Body of pancreas (tissue), 4 donors: Measurements from ENCODE around the gene CTIF. TPM values are rescaled to one million over a fixed set of nuclear protein-coding genes. Genes with fewer than 3 reads are reported as not detected.

Experiments
- ATAC-seq: fragments of 150-250 bp; one replicate; pipeline ENCODE4 v1.9.1; 2016
- DNase-seq, 4 donors: peaks; one replicate each; pipeline ENCODE4 v3.0.0-alpha.2; 2019
- H3K27ac ChIP-seq, 4 donors: fragments of 200-600 bp; sonication (generic); 1 replicate in 3 of 4; 2 replicates in 1 of 4; pipeline versions ENCODE4 v1.5.1 to v1.6.1; 2016 to 2019; ENCODE audit warnings: mild to moderate bottlenecking in 1 of 4, mixed read lengths in 1 of 4, moderate library complexity in 1 of 4
- H3K27me3 ChIP-seq, 2 donors: fragments of 200-600 bp; sonication (generic); one replicate each; pipeline ENCODE4 v1.6.0; 2016; ENCODE audit warnings: mild to moderate bottlenecking in 1 of 2
- H3K36me3 ChIP-seq, 2 donors: fragments of 200-600 bp; sonication (generic); replicated peaks in 1 of 2; 2 replicates each; pipeline ENCODE4 v1.5.1; 2016; ENCODE audit warnings: low read depth in 2 of 2; ENCODE audit not compliant: insufficient read depth in 1 of 2
- H3K4me1 ChIP-seq: fragments of 200-600 bp; sonication (generic); one replicate; pipeline ENCODE4 v1.6.0; 2016
- H3K4me3 ChIP-seq, 2 donors: fragments of 200-600 bp; sonication (generic); 1 replicate in 1 of 2; 2 replicates in 1 of 2; pipeline ENCODE4 v1.5.1; 2016 to 2019
- H3K9me3 ChIP-seq, 3 donors: fragments of 200-600 bp; sonication (generic); 1 replicate in 2 of 3; 2 replicates in 1 of 3; pipeline ENCODE4 v1.5.1; 2016
- CTCF ChIP-seq, 7 experiments: fragments of 450-650 bp in 4 of 7; fragments of 200-600 bp in 3 of 7; sonication (generic) in 3 of 7; IDR thresholded peaks; one replicate each; pipeline ENCODE4 v1.5.1; 2016 to 2019; ENCODE audit warnings: antibody characterized with exemption in 7 of 7
- POLR2A ChIP-seq, 3 donors: fragments of 450-650 bp; IDR thresholded peaks; one replicate each; pipeline ENCODE4 v1.6.1; 2016; ENCODE audit warnings: antibody characterized with exemption in 3 of 3, mild to moderate bottlenecking in 2 of 3
- WGBS, 2 donors: methylation state at CpG; one replicate each; pipeline ENCODE4 v1.1.5; 2017; 5-methylcytosine and 5-hydroxymethylcytosine counted together
- intact Hi-C: fragments of 100-400 bp; cut with DNase I; formaldehyde crosslinking; loops from one replicate; pipeline ENCODE4 v1.15.1; 2023
- total RNA-seq, 2 donors: library from RNA; depleted of rRNA; stranded (reverse); fragments of >200 nt; gene quantifications; one replicate each; pipeline ENCODE4 v1.1.0, GENCODE V29; 2016

The CTIF gene
- total RNA-seq, 2 donors from 2014 or later = 18.7 to 24.4 TPM

GRCh38 chr18:48778344-48779011, 239.6 kb downstream of the CTIF start:
- H3K4me3 ChIP-seq = no peak overlapping the region
- DNase-seq (no peak), ATAC-seq (no peak)
- H3K27me3 ChIP-seq = no peaks in the 10 kb centered on the region
- H3K27ac ChIP-seq = no peak overlapping the region
- no peaks in the 10 kb centered on the region for H3K9me3 ChIP-seq
- H3K36me3 ChIP-seq = no peaks in the 10 kb centered on the region
- TF ChIP-seq POLR2A (IDR thresholded peaks at IDR 0.05) (no peak), CTCF (IDR thresholded peaks at IDR 0.05) (no peak)
- WGBS, 2 donors = 89 to 92% methylated on average over 7 to 13 of the region's 13 CpGs
- peaks cover 21% of the 10 kb centered on the region for H3K4me1 ChIP-seq
- intact Hi-C loops = loop anchor here (5.0 to 10.0 kb wide), 3 partner anchors 169 to 406 kb away; no protein-coding TSS in a partner anchor

- no peaks in the 10 kb centered on the region for H3K36me3 ChIP-seq
- H3K27ac ChIP-seq = no peak overlapping the region
- intact Hi-C loops = loop anchor here (5.0 to 10.0 kb wide), 3 partner anchors 168 to 405 kb away; no protein-coding TSS in a partner anchor
- no peaks in the 10 kb centered on the region for H3K9me3 ChIP-seq
- no peak for DNase-seq
- no peaks in the 10 kb centered on the region for H3K27me3 ChIP-seq
- ATAC-seq = no peak
- 70 to 83% methylated on average over 1 to 7 of the region's 7 CpGs for WGBS, 2 donors
- TF ChIP-seq POLR2A (IDR thresholded peaks at IDR 0.05) (no peak), CTCF (IDR thresholded peaks at IDR 0.05) (no peak)
- peaks cover 21% of the 10 kb centered on the region for H3K4me1 ChIP-seq
- no peak overlapping the region for H3K4me3 ChIP-seq
Measured at GRCh38 chr18:48779462-48779861, 240.6 kb downstream of the CTIF start.

GRCh38 chr18:48780201-48780912, 241.5 kb downstream of the CTIF start:
- Histone ChIP-seq H3K4me1 (peaks cover 21% of the 10 kb centered on the region), H3K4me3 (no peak overlapping the region), H3K36me3 (no peaks in the 10 kb centered on the region), H3K27ac (peak overlapping the region in 3 of 4 donors; percentile 58 to 76 (median 62)), H3K9me3 (no peaks in the 10 kb centered on the region), H3K27me3 (no peaks in the 10 kb centered on the region)
- intact Hi-C loops = no loop called here
- WGBS, 2 donors = 86 to 92% methylated on average over 14 to 15 of the region's 17 CpGs
- TF ChIP-seq CTCF (IDR thresholded peaks at IDR 0.05) (no peak), POLR2A (IDR thresholded peaks at IDR 0.05) (no peak)
- ATAC-seq (no peak), DNase-seq (no peak)

GRCh38 chr18:48780913-48781162, 242.0 kb downstream of the CTIF start:
- H3K36me3 ChIP-seq = no peaks in the 10 kb centered on the region
- intact Hi-C loops = no loop called here
- H3K27me3 ChIP-seq = no peaks in the 10 kb centered on the region
- H3K4me3 ChIP-seq = no peak overlapping the region
- H3K9me3 ChIP-seq = no peaks in the 10 kb centered on the region
- H3K4me1 ChIP-seq = peaks cover 21% of the 10 kb centered on the region
- no peak for DNase-seq
- H3K27ac ChIP-seq = peak overlapping the region in 3 of 4 donors; percentile 58 to 76 (median 62)
- ATAC-seq = no peak
- 49 to 56% methylated on average over 3 of the region's 3 CpGs for WGBS, 2 donors
- no peak for TF ChIP-seq CTCF (IDR thresholded peaks at IDR 0.05)
- no peak for TF ChIP-seq POLR2A (IDR thresholded peaks at IDR 0.05)
